Sigmoid colon (tissue), 3 donors: ENCODE measurements around the gene COL12A1.

Experiments
- CTCF ChIP-seq, 4 experiments: fragments of 450-650 bp in 3 of 4; fragments of 200-600 bp in 1 of 4; IDR thresholded peaks; one replicate each; pipeline ENCODE4 v1.5.1; 2016 to 2019; ENCODE audit warnings: antibody characterized with exemption in 4 of 4, mild to moderate bottlenecking in 3 of 4, moderate library complexity in 2 of 4
- POLR2A ChIP-seq, 2 donors: fragments of 450-650 bp; IDR thresholded peaks; one replicate each; pipeline ENCODE4 v1.6.1; 2016; ENCODE audit warnings: antibody characterized with exemption in 2 of 2, mild to moderate bottlenecking in 2 of 2, moderate library complexity in 2 of 2

- TF ChIP-seq CTCF (IDR thresholded peaks at IDR 0.05) (no peak), POLR2A (IDR thresholded peaks at IDR 0.05) (no peak)
Measured at GRCh38 chr6:75076009-75076408, 129.8 kb downstream of the COL12A1 start.
